Sigmoid colon (tissue), 7 donors: ENCODE data around the gene CREB3L4. TPM values are rescaled to one million over a fixed set of nuclear protein-coding genes. Genes with fewer than 3 reads are reported as not detected.

Experiments
- DNase-seq: peaks from one replicate; pipeline ENCODE4 v3.0.0-alpha.2; 2019
- H3K27ac ChIP-seq, 4 donors: fragments of 200-600 bp; sonication (generic); one replicate each; pipeline ENCODE4 v1.5.1; 2016 to 2019; ENCODE audit warnings: mild to moderate bottlenecking in 1 of 4
- H3K27me3 ChIP-seq, 3 donors: fragments of 200-600 bp; sonication (generic); one replicate each; pipeline ENCODE4 v1.5.1; 2019; ENCODE audit warnings: mild to moderate bottlenecking in 1 of 3
- H3K36me3 ChIP-seq, 4 donors: fragments of 200-600 bp; sonication (generic); one replicate each; pipeline ENCODE4 v1.5.1; 2016 to 2019
- H3K4me1 ChIP-seq, 4 donors: fragments of 200-600 bp; sonication (generic); one replicate each; pipeline ENCODE4 v1.5.1; 2017 to 2019
- H3K4me3 ChIP-seq, 4 donors: fragments of 200-600 bp; sonication (generic); one replicate each; pipeline ENCODE4 v1.5.1; 2017 to 2019; ENCODE audit warnings: mild to moderate bottlenecking in 2 of 4, moderate library complexity in 1 of 4
- H3K9me3 ChIP-seq, 4 donors: fragments of 200-600 bp in 3 of 4; sonication (generic) in 3 of 4; one replicate each; pipeline versions ENCODE4 v1.5.1 to v1.6.1; 2013 to 2019
- EP300 ChIP-seq, 4 donors: sonication (generic); formaldehyde crosslinking; IDR thresholded peaks; one replicate each; pipeline ENCODE4 v1.6.1; 2017; ENCODE audit warnings: antibody characterized with exemption in 4 of 4
- POLR2A ChIP-seq, 2 donors: fragments of 450-650 bp; IDR thresholded peaks; one replicate each; pipeline ENCODE4 v1.6.1; 2016; ENCODE audit warnings: antibody characterized with exemption in 2 of 2, mild to moderate bottlenecking in 2 of 2, moderate library complexity in 2 of 2
- POLR2AphosphoS5 ChIP-seq, 4 donors: sonication (generic); formaldehyde crosslinking; IDR thresholded peaks; one replicate each; pipeline ENCODE4 v1.6.1; 2017; ENCODE audit warnings: antibody characterized with exemption in 4 of 4
- WGBS, 2 donors: extraction: QIAGEN DNeasy Blood & Tissue Kit; methylation state at CpG; one replicate each; pipeline ENCODE4 v1.1.7; 2013; 5-methylcytosine and 5-hydroxymethylcytosine counted together
- intact Hi-C: fragments of 100-400 bp; cut with DNase I; formaldehyde crosslinking; loops from one replicate; pipeline ENCODE4 v1.15.1; 2023
- polyA plus RNA-seq, 3 donors: library from polyadenylated mRNA; stranded (reverse); fragments of 200-250 nt; gene quantifications; one replicate each; pipeline ENCODE4 v1.2.3, GENCODE V29; 2013
- total RNA-seq, 4 donors: library from RNA; depleted of rRNA; stranded (reverse); fragments of >200 nt; gene quantifications; one replicate each; pipeline ENCODE4 v1.1.0, GENCODE V29; 2016
- TF ChIP-seq, protein P1 (sequence below), 4 experiments: fragments of 450-650 bp in 3 of 4; fragments of 200-600 bp in 1 of 4; IDR thresholded peaks; one replicate each; pipeline ENCODE4 v1.5.1; 2016 to 2019; ENCODE audit warnings: antibody characterized with exemption in 4 of 4, mild to moderate bottlenecking in 3 of 4, moderate library complexity in 2 of 4
- donor health status: healthy with polysubstance abuse.
- donor health status: Bipolar disorder and iron deficiency.
- donor health status: healthy.

Gene CREB3L4
- total and polyA plus RNA-seq, 7 donors: 7.9 to 18.0 (median 10.4) TPM

DNA sequence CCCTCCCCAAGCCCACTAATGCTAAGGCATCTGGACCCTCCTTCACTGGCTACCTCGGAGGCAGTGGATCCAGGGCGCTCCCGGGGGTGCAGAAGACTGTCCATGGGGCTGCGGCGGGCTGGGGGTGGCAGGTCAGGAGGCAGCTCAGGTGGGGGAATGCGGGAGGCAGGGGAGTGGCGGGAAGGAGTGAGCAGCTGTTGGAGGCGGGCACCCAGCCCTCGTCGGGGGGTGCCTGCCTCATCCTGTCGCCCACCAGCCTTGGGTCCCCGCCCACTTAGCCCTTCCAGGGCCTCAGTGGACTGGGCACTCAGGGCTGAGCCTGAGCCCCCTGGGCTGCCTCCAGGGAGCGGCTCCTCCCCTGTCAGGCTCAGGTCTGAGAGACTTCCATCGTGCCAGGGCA is 34.3 kb upstream of the CREB3L4 start:
- H3K36me3 ChIP-seq: peaks cover 43 to 84% (median 68%) of the 10 kb centered on the region in 4 donors

GRCh38 chr1:153933955-153934354 is 33.7 kb upstream of the CREB3L4 start:
- peak; percentile 27 for DNase-seq
- no peaks in the 10 kb centered on the region for H3K27me3 ChIP-seq
- 97% methylated on average over 11 of the region's 11 CpGs for WGBS, 2 donors
- no peak overlapping the region for H3K27ac ChIP-seq
- H3K4me3 ChIP-seq: no peak overlapping the region
- intact Hi-C loops: no loop called here
- no peaks in the 10 kb centered on the region for H3K4me1 ChIP-seq
- peaks cover 43 to 89% (median 68%) of the 10 kb centered on the region in 4 donors for H3K36me3 ChIP-seq
- no peaks in the 10 kb centered on the region for H3K9me3 ChIP-seq
- TF ChIP-seq, protein P1, sequence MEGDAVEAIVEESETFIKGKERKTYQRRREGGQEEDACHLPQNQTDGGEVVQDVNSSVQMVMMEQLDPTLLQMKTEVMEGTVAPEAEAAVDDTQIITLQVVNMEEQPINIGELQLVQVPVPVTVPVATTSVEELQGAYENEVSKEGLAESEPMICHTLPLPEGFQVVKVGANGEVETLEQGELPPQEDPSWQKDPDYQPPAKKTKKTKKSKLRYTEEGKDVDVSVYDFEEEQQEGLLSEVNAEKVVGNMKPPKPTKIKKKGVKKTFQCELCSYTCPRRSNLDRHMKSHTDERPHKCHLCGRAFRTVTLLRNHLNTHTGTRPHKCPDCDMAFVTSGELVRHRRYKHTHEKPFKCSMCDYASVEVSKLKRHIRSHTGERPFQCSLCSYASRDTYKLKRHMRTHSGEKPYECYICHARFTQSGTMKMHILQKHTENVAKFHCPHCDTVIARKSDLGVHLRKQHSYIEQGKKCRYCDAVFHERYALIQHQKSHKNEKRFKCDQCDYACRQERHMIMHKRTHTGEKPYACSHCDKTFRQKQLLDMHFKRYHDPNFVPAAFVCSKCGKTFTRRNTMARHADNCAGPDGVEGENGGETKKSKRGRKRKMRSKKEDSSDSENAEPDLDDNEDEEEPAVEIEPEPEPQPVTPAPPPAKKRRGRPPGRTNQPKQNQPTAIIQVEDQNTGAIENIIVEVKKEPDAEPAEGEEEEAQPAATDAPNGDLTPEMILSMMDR (IDR thresholded peaks at IDR 0.05): no peak
- TF ChIP-seq POLR2A (IDR thresholded peaks at IDR 0.05) (no peak), EP300 (IDR thresholded peaks at IDR 0.05) (no peak), POLR2AphosphoS5 (IDR thresholded peaks at IDR 0.05) (no peak)

More for the DNA sequence above, 34.3 kb upstream of the CREB3L4 start:
- Histone ChIP-seq H3K27me3 (no peaks in the 10 kb centered on the region), H3K4me1 (no peaks in the 10 kb centered on the region), H3K27ac (no peak overlapping the region), H3K4me3 (no peak overlapping the region), H3K9me3 (no peaks in the 10 kb centered on the region)
- intact Hi-C loops: no loop called here
- DNase-seq: peak; percentile 54
- no peak for TF ChIP-seq POLR2AphosphoS5 (IDR thresholded peaks at IDR 0.05)
- no peak for TF ChIP-seq POLR2A (IDR thresholded peaks at IDR 0.05)
- TF ChIP-seq, protein P1 (IDR thresholded peaks at IDR 0.05): no peak
- TF ChIP-seq EP300 (IDR thresholded peaks at IDR 0.05): no peak
- WGBS, 2 donors: 93 to 94% methylated on average over 14 of the region's 14 CpGs

GRCh38 chr1:153934746-153935145 is 33.0 kb upstream of the CREB3L4 start:
- H3K4me1 ChIP-seq: no peaks in the 10 kb centered on the region
- no peak overlapping the region for H3K27ac ChIP-seq
- intact Hi-C loops: no loop called here
- no peak overlapping the region for H3K4me3 ChIP-seq
- 96 to 97% methylated on average over 9 of the region's 9 CpGs for WGBS, 2 donors
- no peaks in the 10 kb centered on the region for H3K9me3 ChIP-seq
- peak; percentile 54 for DNase-seq
- peaks cover 43 to 94% (median 70%) of the 10 kb centered on the region in 4 donors for H3K36me3 ChIP-seq
- H3K27me3 ChIP-seq: no peaks in the 10 kb centered on the region
- TF ChIP-seq POLR2A (IDR thresholded peaks at IDR 0.05): no peak
- TF ChIP-seq POLR2AphosphoS5 (IDR thresholded peaks at IDR 0.05): no peak

DNA sequence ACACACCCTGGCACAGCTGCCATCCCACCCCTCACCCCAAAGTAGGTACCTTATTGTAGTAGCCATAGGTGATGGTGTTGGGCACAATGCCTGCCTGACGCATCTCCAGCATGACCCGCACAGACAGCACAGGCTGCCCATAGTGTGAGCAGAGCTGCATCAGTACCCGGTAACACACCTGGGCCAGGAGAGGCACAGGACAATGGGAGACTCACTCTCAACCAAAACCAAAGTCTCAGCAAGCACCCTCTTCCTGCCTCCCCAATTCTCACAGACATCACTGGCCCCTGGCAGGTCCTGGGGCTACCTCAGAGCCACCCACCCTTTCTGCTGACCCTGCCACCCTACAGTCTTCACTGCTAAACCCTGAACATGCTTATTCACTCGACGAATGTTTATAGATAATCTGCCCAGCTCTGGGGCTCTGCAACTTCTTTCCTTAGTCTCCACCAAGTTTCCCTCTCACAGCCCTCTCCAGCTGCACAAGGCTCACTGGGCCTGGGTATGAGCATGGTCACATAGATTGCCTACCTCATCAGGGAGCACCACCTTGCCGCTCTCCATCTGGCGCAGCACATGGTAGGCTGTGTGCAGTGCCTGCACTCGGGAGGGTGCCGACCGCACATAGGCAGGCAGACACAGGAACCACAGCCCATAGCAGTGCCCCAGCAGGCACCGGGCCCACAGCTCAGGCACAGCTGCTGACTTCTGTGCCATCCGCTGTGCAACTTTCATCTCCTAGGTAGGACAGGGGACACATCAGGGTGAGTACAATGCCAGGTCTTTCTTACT is 31.5 kb upstream of the CREB3L4 start:
- WGBS, 2 donors: 97% methylated on average over 12 of the region's 12 CpGs

GRCh38 chr1:153937331-153937730 is 30.4 kb upstream of the CREB3L4 start:
- H3K9me3 ChIP-seq: no peaks in the 10 kb centered on the region
- H3K4me1 ChIP-seq: no peaks in the 10 kb centered on the region
- TF ChIP-seq, protein P1 (IDR thresholded peaks at IDR 0.05): no peak
- TF ChIP-seq POLR2A (IDR thresholded peaks at IDR 0.05) (no peak), EP300 (IDR thresholded peaks at IDR 0.05) (no peak), POLR2AphosphoS5 (IDR thresholded peaks at IDR 0.05) (no peak)
- H3K4me3 ChIP-seq: no peak overlapping the region
- peaks cover 43 to 98% (median 70%) of the 10 kb centered on the region in 4 donors for H3K36me3 ChIP-seq
- DNase-seq: no peak
- WGBS, 2 donors: 96 to 98% methylated on average over 10 of the region's 10 CpGs
- no peak overlapping the region for H3K27ac ChIP-seq
- H3K27me3 ChIP-seq: no peaks in the 10 kb centered on the region
- intact Hi-C loops: no loop called here

More for the DNA sequence above, 31.5 kb upstream of the CREB3L4 start:
- no peaks in the 10 kb centered on the region for H3K27me3 ChIP-seq
- no peak overlapping the region for H3K27ac ChIP-seq
- no peaks in the 10 kb centered on the region for H3K4me1 ChIP-seq
- TF ChIP-seq EP300 (IDR thresholded peaks at IDR 0.05) (no peak), POLR2A (IDR thresholded peaks at IDR 0.05) (no peak), POLR2AphosphoS5 (IDR thresholded peaks at IDR 0.05) (no peak)
- TF ChIP-seq, protein P1 (IDR thresholded peaks at IDR 0.05): no peak
- DNase-seq: peak; percentile 29
- intact Hi-C loops: no loop called here
- H3K36me3 ChIP-seq: peaks cover 43 to 96% (median 70%) of the 10 kb centered on the region in 4 donors
- H3K4me3 ChIP-seq: no peak overlapping the region
- H3K9me3 ChIP-seq: no peaks in the 10 kb centered on the region
